Thyroid gland (tissue), 4 donors: ENCODE measurements around the gene BANF2. TPM values are rescaled to one million over a fixed set of nuclear protein-coding genes. Genes with fewer than 3 reads are reported as not detected.

Source experiments
- DNase-seq, 2 donors: peaks; one replicate each; pipeline ENCODE4 v3.0.0-alpha.2; 2019
- H3K27ac ChIP-seq, 3 donors: fragments of 200-600 bp; sonication (generic); 1 replicate in 2 of 3; 2 replicates in 1 of 3; pipeline ENCODE4 v1.5.1; 2016 to 2019; ENCODE audit warnings: mild to moderate bottlenecking in 1 of 3, moderate library complexity in 1 of 3
- H3K27me3 ChIP-seq: fragments of 200-600 bp; sonication (generic); one replicate; pipeline ENCODE4 v1.5.1; 2019
- H3K36me3 ChIP-seq, 2 donors: fragments of 200-600 bp; sonication (generic); one replicate each; pipeline ENCODE4 v1.5.1; 2016 to 2019
- H3K4me1 ChIP-seq, 2 donors: fragments of 200-600 bp; sonication (generic); one replicate each; pipeline ENCODE4 v1.5.1; 2017 to 2019
- H3K4me3 ChIP-seq, 3 donors: fragments of 200-600 bp; sonication (generic); replicated peaks in 1 of 3; 1 replicate in 2 of 3; 2 replicates in 1 of 3; pipeline ENCODE4 v1.5.1; 2016; ENCODE audit warnings: mild to moderate bottlenecking in 1 of 3
- H3K9me3 ChIP-seq: fragments of 200-600 bp; sonication (generic); one replicate; pipeline ENCODE4 v1.5.1; 2017
- CTCF ChIP-seq, 6 experiments: fragments of 200-600 bp in 3 of 6; fragments of 450-650 bp in 3 of 6; sonication (generic) in 3 of 6; IDR thresholded peaks; one replicate each; pipeline ENCODE4 v1.5.1; 2016 to 2019; ENCODE audit warnings: antibody characterized with exemption in 6 of 6, mild to moderate bottlenecking in 2 of 6, inconsistent platforms in 1 of 6, moderate library complexity in 1 of 6
- POLR2A ChIP-seq, 2 donors: fragments of 450-650 bp; IDR thresholded peaks; one replicate each; pipeline ENCODE4 v1.6.1; 2017; ENCODE audit warnings: antibody characterized with exemption in 2 of 2, mild to moderate bottlenecking in 2 of 2, moderate library complexity in 1 of 2
- whole genome bisulfite sequencing, 2 donors: methylation state at CpG; one replicate each; pipeline ENCODE4 v1.1.5; 2017; 5-methylcytosine and 5-hydroxymethylcytosine counted together
- intact Hi-C: fragments of 100-400 bp; cut with DNase I; formaldehyde crosslinking; loops from one replicate; pipeline ENCODE4 v1.15.1; 2023
- total RNA-seq, 4 donors: library from RNA; depleted of rRNA; stranded (reverse); fragments of >200 nt; gene quantifications; one replicate each; pipeline ENCODE4 v1.2.3, GENCODE V29; 2016

BANF2 gene
- total RNA-seq, 4 donors from 2014 or later = 15.2 TPM; not detected in 3

GRCh38 chr20:17748279-17748678, 48.5 kb downstream of the BANF2 start:
- TF ChIP-seq POLR2A (IDR thresholded peaks at IDR 0.05) = no peak
- TF ChIP-seq CTCF (IDR thresholded peaks at IDR 0.05) = no peak
- WGBS, 2 donors = 96 to 97% methylated on average over 5 of the region's 5 CpGs

GRCh38 chr20:17749626-17749977, 49.8 kb downstream of the BANF2 start:
- Histone ChIP-seq H3K27me3 (no peaks in the 10 kb centered on the region), H3K4me3 (no peak overlapping the region), H3K4me1 (peaks cover 0 to 11% of the 10 kb centered on the region in 2 donors), H3K9me3 (no peaks in the 10 kb centered on the region), H3K27ac (no peak overlapping the region), H3K36me3 (no peaks in the 10 kb centered on the region)
- no peak for DNase-seq
- TF ChIP-seq POLR2A (IDR thresholded peaks at IDR 0.05) = no peak
- TF ChIP-seq CTCF (IDR thresholded peaks at IDR 0.05) = no peak
- intact Hi-C loops = no loop called here
- WGBS, 2 donors = 74% methylated on average over 5 of the region's 5 CpGs

More at GRCh38 chr20:17748279-17748678, 48.5 kb downstream of the BANF2 start:
- Histone ChIP-seq H3K4me1 (peaks cover 0 to 11% of the 10 kb centered on the region in 2 donors), H3K4me3 (no peak overlapping the region), H3K9me3 (no peaks in the 10 kb centered on the region), H3K27ac (no peak overlapping the region), H3K27me3 (no peaks in the 10 kb centered on the region), H3K36me3 (no peaks in the 10 kb centered on the region)
- intact Hi-C loops = no loop called here
- no peak for DNase-seq

- DNase-seq = peak; percentile 21 to 26
- H3K4me1 ChIP-seq = peaks cover 0 to 11% of the 10 kb centered on the region in 2 donors
- no peak overlapping the region for H3K27ac ChIP-seq
Observed at GRCh38 chr20:17749978-17750721, 50.4 kb downstream of the BANF2 start.

DNA sequence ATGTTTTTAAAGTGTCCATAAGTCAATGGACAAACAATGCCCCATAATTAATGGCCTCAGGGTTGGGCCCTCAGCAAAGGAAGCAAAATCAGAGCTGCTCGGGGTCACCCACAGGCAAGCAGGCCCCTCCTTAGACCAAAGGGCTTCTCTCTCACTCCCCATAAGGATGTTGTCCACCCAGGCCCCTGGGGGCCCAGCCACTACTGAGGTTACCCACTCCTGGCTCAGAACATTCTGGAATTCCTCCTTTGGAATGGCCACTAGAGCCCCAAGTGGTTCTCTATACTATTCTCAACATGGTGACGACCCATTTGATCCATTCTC, 50.9 kb downstream of the BANF2 start:
- Histone ChIP-seq H3K27ac (no peak overlapping the region), H3K9me3 (no peaks in the 10 kb centered on the region), H3K36me3 (no peaks in the 10 kb centered on the region), H3K4me3 (no peak overlapping the region), H3K27me3 (no peaks in the 10 kb centered on the region), H3K4me1 (peaks cover 0 to 11% of the 10 kb centered on the region in 2 donors)
- TF ChIP-seq CTCF (IDR thresholded peaks at IDR 0.05) = no peak
- no peak for TF ChIP-seq POLR2A (IDR thresholded peaks at IDR 0.05)
- DNase-seq = no peak
- 91 to 93% methylated on average over 1 to 2 of the region's 2 CpGs for WGBS, 2 donors
- intact Hi-C loops = no loop called here

More at GRCh38 chr20:17749978-17750721, 50.4 kb downstream of the BANF2 start:
- no peaks in the 10 kb centered on the region for H3K9me3 ChIP-seq
- WGBS, 2 donors = 56% methylated on average over 13 to 15 of the region's 15 CpGs
- H3K4me3 ChIP-seq = no peak overlapping the region
- H3K36me3 ChIP-seq = no peaks in the 10 kb centered on the region
- TF ChIP-seq POLR2A (IDR thresholded peaks at IDR 0.05) (no peak), CTCF (IDR thresholded peaks at IDR 0.05) (no peak)
- intact Hi-C loops = no loop called here
- no peaks in the 10 kb centered on the region for H3K27me3 ChIP-seq

DNA sequence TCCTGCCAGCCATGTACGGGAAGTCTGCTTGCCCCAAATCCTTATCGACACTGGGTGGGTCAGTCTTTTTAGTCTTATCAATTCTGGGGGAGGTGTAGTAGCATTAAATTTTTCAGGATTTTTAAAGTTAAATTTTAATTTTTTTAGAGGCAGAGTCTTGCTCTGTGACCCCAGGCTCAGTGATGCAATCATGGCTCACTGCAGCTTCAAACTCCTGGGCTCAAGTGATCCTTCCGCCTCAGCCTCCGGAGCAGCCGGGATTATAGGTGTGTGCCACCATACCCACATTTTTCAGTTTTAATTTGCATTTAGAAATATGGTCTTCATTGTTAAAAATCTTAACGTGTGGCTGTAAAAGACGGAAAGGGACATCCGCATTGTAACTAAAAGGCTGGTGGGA, 51.9 kb downstream of the BANF2 start:
- TF ChIP-seq POLR2A (IDR thresholded peaks at IDR 0.05) (no peak), CTCF (IDR thresholded peaks at IDR 0.05) (no peak)
- H3K4me1 ChIP-seq = peaks cover 0 to 11% of the 10 kb centered on the region in 2 donors
- H3K9me3 ChIP-seq = no peaks in the 10 kb centered on the region
- no peak overlapping the region for H3K27ac ChIP-seq
- H3K4me3 ChIP-seq = no peak overlapping the region
- 91 to 93% methylated on average over 8 of the region's 8 CpGs for WGBS, 2 donors
- no peaks in the 10 kb centered on the region for H3K27me3 ChIP-seq
- DNase-seq = no peak
- H3K36me3 ChIP-seq = no peaks in the 10 kb centered on the region
- intact Hi-C loops = no loop called here
